ENCODE measurements around the gene PSME1.

The PSME1 gene

GRCh38 chr14:24150567-24150966 lies 14.6 kb downstream of the PSME1 start:
- Histone ChIP-seq H3K9me3 (no peaks in the 10 kb centered on the region), H3K4me3 (ENCODE audit: low read depth in 1 of 2, low read length in 1 of 2) (no peak overlapping the region), H3K27ac (no peak overlapping the region), H3K27me3 (no peaks in the 10 kb centered on the region), H3K36me3 (peaks cover 67% of the 10 kb centered on the region), H3K4me1 (ENCODE audit: control insufficient read depth in 1 of 2, insufficient read depth in 1 of 2, low read depth in 1 of 2, low read length in 1 of 2) (peaks cover 28 to 30% of the 10 kb centered on the region in 2 experiments)
- TF ChIP-seq, protein P1, sequence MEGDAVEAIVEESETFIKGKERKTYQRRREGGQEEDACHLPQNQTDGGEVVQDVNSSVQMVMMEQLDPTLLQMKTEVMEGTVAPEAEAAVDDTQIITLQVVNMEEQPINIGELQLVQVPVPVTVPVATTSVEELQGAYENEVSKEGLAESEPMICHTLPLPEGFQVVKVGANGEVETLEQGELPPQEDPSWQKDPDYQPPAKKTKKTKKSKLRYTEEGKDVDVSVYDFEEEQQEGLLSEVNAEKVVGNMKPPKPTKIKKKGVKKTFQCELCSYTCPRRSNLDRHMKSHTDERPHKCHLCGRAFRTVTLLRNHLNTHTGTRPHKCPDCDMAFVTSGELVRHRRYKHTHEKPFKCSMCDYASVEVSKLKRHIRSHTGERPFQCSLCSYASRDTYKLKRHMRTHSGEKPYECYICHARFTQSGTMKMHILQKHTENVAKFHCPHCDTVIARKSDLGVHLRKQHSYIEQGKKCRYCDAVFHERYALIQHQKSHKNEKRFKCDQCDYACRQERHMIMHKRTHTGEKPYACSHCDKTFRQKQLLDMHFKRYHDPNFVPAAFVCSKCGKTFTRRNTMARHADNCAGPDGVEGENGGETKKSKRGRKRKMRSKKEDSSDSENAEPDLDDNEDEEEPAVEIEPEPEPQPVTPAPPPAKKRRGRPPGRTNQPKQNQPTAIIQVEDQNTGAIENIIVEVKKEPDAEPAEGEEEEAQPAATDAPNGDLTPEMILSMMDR (IDR thresholded peaks at IDR 0.05), result no peak

DNA sequence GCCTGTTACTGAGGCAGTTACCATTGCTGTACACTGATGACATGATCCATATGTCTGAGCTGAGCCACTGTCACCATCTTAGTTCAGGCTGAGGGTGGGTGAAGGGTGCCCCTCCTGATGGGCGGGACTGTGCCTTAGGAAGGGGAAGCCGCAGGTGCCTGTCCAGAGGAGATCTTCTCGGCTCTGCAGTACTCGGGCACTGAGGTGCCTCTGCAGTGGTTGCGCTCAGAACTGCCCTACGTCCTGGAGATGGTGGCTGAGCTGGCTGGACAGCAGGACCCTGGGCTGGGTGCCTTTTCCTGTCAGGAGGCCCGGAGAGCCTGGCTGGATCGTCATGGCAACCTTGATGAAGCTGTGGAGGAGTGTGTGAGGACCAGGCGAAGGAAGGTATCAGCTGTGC lies 15.0 kb downstream of the PSME1 start:
- peaks cover 72% of the 10 kb centered on the region for H3K36me3 ChIP-seq

DNA sequence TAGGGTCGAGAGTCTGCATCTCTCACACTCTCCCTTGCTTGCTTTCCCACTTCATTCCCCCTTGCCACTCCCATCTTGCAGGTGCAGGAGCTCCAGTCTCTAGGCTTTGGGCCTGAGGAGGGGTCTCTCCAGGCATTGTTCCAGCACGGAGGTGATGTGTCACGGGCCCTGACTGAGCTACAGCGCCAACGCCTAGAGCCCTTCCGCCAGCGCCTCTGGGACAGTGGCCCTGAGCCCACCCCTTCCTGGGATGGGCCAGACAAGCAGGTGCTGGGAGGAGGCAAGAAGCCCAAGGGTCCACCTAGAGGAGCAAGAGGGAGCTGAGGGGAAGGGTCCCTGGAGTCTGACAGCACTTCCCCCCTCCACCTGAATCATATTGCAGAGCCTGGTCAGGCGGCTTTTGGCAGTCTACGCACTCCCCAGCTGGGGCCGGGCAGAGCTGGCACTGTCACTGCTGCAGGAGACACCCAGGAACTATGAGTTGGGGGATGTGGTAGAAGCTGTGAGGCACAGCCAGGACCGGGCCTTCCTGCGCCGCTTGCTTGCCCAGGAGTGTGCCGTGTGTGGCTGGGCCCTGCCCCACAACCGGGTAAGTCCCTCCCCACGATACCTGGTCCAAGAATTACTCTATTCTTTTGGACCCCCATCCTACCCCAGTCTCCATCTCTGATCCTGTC lies 15.5 kb downstream of the PSME1 start:
- peaks cover 20 to 22% of the 10 kb centered on the region in 2 experiments for H3K4me1 ChIP-seq (ENCODE audit: control insufficient read depth in 1 of 2, insufficient read depth in 1 of 2, low read depth in 1 of 2, low read length in 1 of 2)
- H3K27ac ChIP-seq, result no peak overlapping the region
- TF ChIP-seq, protein P1 (IDR thresholded peaks at IDR 0.05), result no peak
- H3K9me3 ChIP-seq, result no peaks in the 10 kb centered on the region
- no peak overlapping the region for H3K4me3 ChIP-seq (ENCODE audit: low read depth in 1 of 2, low read length in 1 of 2)
- peaks cover 77% of the 10 kb centered on the region for H3K36me3 ChIP-seq
- no peaks in the 10 kb centered on the region for H3K27me3 ChIP-seq

More for the DNA sequence above, 15.0 kb downstream of the PSME1 start:
- no peaks in the 10 kb centered on the region for H3K9me3 ChIP-seq
- no peak overlapping the region for H3K4me3 ChIP-seq (ENCODE audit: low read depth in 1 of 2, low read length in 1 of 2)
- H3K4me1 ChIP-seq (ENCODE audit: control insufficient read depth in 1 of 2, insufficient read depth in 1 of 2, low read depth in 1 of 2, low read length in 1 of 2), result peaks cover 24 to 26% of the 10 kb centered on the region in 2 experiments
- H3K27me3 ChIP-seq, result no peaks in the 10 kb centered on the region
- H3K27ac ChIP-seq, result no peak overlapping the region
- TF ChIP-seq, protein P1 (IDR thresholded peaks at IDR 0.05), result no peak

DNA sequence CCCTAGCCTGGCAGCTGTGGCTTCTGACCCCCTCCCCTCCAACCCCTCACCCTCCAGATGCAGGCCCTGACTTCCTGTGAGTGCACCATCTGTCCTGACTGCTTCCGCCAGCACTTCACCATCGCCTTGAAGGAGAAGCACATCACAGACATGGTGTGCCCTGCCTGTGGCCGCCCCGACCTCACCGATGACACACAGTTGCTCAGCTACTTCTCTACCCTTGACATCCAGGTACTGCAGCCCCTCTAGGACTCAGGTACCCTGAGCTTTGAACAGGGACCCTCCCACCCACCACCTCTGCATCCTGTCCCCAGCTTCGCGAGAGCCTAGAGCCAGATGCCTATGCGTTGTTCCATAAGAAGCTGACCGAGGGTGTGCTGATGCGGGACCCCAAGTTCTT lies 19.1 kb downstream of the PSME1 start:
- Histone ChIP-seq H3K27me3 (no peaks in the 10 kb centered on the region), H3K9me3 (no peaks in the 10 kb centered on the region), H3K27ac (peak overlapping the region; percentile 41), H3K4me3 (ENCODE audit: low read depth in 1 of 2, low read length in 1 of 2) (no peak overlapping the region), H3K36me3 (peaks cover 89% of the 10 kb centered on the region), H3K4me1 (ENCODE audit: control insufficient read depth in 1 of 2, insufficient read depth in 1 of 2, low read depth in 1 of 2, low read length in 1 of 2) (peaks cover 0 to under 1% of the 10 kb centered on the region in 2 experiments)
- TF ChIP-seq, protein P1 (IDR thresholded peaks at IDR 0.05), result no peak

DNA sequence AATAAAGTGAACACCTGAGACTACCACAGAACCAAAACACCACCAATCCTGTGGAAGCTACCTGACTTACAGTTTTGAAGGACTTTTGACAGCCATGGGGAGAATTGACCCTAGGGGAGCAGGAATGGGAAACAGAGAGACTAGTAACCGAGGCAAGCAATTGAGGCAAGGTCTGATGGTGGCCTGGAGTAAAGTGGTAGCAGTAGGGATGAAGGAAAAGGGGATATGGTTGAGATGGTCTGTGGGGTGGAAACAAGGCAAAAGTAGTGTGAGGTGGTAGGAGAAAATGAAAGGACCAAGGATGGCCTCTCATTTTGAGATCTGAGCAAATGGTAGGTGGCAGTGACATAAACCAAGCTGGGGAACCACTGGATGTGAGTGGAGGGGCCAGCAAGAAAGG lies 20.8 kb downstream of the PSME1 start:
- H3K36me3 ChIP-seq, result peaks cover 79% of the 10 kb centered on the region
- H3K9me3 ChIP-seq, result no peaks in the 10 kb centered on the region
- TF ChIP-seq, protein P1 (IDR thresholded peaks at IDR 0.05), result no peak
- no peaks in the 10 kb centered on the region for H3K27me3 ChIP-seq
- H3K4me3 ChIP-seq (ENCODE audit: low read depth in 1 of 2, low read length in 1 of 2), result no peak overlapping the region
- no peak overlapping the region for H3K27ac ChIP-seq
- H3K4me1 ChIP-seq (ENCODE audit: control insufficient read depth in 1 of 2, insufficient read depth in 1 of 2, low read depth in 1 of 2, low read length in 1 of 2), result peaks cover 9 to 11% of the 10 kb centered on the region in 2 experiments

All from neutrophil (primary cell).